Skeletal muscle cell (primary cell): ENCODE measurements around the gene PHYHD1.
A peak's percentile ranks its signal among the peaks of the same experiment; 100 is the strongest.

Source experiments
- DNase-seq: peaks from one replicate; pipeline ENCODE4 v3.0.0-alpha.2; 2010; ENCODE audit warnings: low read depth
- H3K4me3 ChIP-seq: 2 replicates; pipeline ENCODE4 v1.5.1; 2011; ENCODE audit warnings: low read depth, mild to moderate bottlenecking, control low read depth, low read length, moderate library complexity

Gene PHYHD1

GRCh38 chr9:128920381-128921058, at the start of gene PHYHD1:
Gene PHYHD1 (plus strand): TSS chr9:128920982. CDS start chr9:128922324, 1,342 bp downstream.
- H3K4me3 ChIP-seq, result peak within 1 kb of the TSS; percentile 44
- DNase-seq, result peak; percentile 37

- no peak for DNase-seq
- no peak overlapping the region for H3K4me3 ChIP-seq
Measured at GRCh38 chr9:128877852-128878251, 42.9 kb upstream of the PHYHD1 start.

DNA sequence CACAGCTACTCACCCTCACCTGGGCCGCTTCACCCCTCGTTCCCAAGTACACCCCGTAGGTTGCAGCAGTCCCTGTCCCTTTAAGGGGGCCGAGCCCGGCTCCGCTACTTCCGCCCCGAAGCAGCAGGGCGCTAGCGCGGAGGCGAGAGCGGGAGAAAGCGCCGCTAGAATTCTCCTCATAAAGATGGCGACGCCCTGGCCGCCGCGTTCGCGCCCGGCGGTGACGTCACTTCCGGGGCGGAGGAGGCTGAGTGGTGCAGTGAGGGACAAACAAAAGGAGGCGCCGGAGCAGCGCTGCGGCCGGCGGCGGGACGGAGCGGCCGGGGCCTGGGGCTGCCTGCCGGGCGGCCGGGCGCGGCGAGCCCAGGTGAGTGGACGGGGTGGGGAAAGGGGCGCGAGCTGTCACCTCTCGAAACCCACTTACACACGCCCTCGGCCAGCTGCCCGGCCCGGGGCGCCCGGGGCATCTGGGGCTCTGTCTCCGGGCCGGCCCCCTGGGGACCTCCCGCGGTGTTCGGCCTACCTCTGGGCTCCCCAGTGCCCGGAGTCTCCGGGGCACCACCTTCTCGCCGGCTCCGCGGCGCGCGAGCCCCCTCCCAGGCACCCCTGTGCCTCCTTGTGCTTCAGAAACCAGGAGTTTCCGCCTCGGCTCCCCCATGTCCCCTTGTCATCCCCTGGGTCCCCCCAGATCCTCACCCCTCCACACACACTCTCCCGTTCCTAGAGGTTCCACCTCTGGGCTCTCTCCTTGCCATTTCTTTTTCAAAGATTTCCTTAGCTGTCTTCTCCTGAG, 38.7 kb upstream of the PHYHD1 start, which contains the start of the genes KYAT1 and LRRC8A:
Gene KYAT1 (minus strand): TSS at position 67 of the 793 bp plus-strand sequence. CDS start 36,545 bp downstream, outside the sequence.
Gene LRRC8A (plus strand): TSS at position 250 of the 793 bp plus-strand sequence. CDS start 25,032 bp downstream, outside the sequence.
- DNase-seq, result peak; percentile 78
- H3K4me3 ChIP-seq, result peak within 1 kb of the TSS; percentile 90

DNA sequence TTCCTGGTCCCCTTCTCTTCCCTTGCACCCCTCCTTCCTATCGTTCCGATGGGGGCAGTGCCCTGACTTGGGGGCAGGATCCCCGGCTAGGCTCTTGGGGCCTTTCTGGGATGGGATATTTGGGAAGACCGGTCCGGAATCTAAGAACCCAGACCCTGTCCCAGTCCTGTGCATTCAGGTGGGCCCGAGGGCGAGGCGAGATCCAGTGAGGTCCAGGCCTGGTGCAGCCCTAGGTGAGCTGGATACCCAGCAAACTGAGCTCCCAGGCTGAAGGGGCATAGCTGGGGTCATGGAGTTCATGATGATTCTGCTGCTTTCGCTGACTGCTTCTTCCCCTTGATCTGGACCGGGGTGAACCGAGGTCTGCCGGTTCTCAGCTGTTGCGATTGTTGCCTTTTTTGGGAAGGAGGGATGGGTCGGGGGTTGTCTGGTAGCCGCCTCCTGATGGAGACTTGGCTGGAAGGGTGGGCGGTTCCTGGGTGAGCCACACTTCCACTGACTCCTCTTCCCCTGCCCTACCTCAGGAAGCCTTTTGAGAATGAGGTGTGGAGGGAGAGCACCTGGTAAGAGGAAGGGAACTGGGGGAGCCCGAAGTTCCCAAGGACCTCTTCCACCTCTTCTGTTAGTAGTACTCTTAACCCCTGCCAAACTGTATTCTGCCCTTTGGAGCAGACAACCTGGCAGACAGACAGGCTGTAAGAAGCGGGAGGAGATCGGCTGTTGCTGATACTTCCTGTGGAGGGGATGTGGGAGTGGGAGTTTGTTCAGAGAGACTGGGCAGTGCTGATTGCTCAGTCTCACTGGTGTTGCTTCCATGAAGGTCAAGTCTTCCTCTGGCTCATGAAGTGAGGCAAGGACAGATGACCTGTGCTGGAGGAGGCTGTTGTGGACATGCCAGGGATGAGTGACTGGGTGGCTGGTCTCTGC, 37.8 kb upstream of the PHYHD1 start:
- peak overlapping the region; percentile 90 for H3K4me3 ChIP-seq
- DNase-seq, result no peak

DNA sequence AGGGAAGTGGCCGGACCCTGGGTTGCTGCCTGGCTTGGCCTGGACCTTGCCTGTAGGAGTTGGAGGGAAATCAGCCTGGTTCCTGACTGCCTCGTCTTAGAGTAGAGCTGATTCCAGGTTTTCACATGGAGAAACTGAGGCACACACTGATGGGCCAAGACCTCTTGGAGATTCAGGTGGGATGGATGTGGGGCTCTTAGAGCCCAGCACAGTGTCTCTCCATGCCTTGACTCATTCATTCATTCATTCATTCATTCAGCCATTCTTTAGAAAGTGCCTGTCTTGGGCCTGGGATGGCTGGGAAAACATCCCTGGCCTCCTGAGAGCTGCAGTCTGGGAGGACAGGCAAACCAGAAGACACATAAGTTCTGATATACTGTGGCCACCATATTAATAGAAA, 36.6 kb upstream of the PHYHD1 start:
- no peak overlapping the region for H3K4me3 ChIP-seq
- DNase-seq, result no peak

DNA sequence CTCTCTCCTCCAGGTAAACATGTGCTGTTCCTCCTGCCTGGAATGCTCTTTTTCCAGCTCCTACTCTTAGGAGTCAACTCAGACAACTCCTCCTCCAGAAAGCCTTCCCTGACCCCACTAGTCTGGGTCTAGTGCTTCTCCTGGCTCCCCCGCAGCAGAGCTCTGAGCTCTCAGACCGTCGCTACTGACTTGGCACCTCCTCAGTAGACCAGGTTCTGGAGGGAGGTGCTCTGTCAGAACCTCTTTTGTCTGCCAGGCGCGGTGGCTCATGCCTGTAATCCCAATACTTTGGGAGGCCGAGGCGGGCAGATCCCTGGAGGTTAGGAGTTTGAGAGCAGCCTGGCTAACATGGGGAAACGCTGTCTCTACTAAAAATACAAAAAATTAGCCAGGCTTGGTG, 35.4 kb upstream of the PHYHD1 start:
- DNase-seq, result no peak
- no peak overlapping the region for H3K4me3 ChIP-seq

GRCh38 chr9:128885798-128886197, 35.0 kb upstream of the PHYHD1 start:
- DNase-seq, result no peak

DNA sequence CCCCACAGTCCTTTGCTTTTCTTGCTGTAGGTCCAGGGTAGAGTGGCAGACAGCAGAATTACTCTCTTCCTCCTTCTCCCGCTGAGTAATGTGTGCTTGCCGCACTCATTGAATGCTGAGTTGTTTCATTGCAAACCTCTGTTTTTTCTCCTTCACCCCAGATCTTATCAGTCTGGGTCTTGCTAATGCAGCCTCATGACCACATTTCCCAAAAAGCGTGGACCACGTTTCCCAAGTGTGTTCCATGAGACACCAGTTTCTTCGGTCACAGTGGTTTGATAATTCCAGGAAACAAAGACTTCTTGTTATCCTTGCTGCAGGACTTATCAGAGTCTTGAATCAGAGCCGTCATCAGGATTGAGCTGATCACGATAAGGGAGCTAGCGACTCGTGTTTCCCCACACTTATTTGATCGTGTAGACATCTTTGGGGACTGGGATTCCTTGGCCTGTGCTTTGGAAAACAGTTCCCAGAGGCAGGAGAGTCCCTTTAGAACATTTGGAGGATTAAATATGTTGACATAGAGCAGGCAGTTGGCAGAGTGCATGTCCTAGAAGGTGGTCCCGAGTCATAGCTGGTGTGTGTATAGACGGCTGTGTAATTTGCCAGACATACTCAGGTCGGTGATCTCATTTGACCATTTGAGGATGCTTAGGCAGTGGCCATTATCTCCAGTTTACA, 34.4 kb upstream of the PHYHD1 start:
- no peak overlapping the region for H3K4me3 ChIP-seq
- DNase-seq, result no peak

More at GRCh38 chr9:128885798-128886197, 35.0 kb upstream of the PHYHD1 start:
- no peak overlapping the region for H3K4me3 ChIP-seq

DNA sequence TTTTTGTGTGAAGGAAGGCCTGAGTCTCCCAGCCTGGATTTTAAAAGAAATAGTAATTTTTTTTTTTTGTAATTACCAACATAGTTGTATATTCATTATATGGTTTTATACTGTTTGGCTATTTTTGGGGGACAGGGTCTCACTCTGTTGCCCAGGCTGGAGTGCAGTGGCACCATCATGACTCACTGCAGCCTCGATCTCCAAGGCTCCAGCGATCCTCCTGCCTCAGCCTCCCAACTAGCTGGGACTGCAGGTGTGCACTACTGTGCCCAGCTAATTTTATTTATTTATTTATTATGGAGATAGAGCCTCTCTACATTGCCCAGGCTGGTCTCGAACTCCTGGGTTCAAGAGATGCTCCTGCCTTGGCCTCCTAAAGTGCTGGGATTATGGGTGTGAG, 33.7 kb upstream of the PHYHD1 start:
- H3K4me3 ChIP-seq, result no peak overlapping the region
- no peak for DNase-seq

DNA sequence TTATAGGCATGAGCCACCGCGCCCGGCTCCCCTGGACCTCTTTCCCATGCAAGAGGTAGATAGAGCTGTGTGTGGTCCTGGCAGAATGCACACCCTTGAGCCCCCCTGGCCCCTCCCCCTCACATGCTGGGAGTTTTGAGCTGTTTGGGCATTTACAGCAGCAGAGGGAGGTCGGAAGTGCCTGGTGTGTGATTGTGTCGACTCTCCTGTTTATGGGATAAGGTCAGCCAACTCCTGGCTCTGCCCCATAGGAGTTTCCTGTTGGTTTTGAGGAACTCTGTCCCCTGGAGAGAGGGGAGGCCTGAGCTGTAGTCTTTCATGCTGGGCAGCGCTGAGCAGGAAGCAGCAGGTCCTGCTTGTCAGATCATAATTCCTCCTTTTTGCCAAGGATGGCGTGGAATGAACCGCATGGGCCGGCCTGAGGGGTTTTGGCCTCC, 32.9 kb upstream of the PHYHD1 start:
- no peak for DNase-seq
- H3K4me3 ChIP-seq, result no peak overlapping the region

GRCh38 chr9:128891321-128892220, 29.2 kb upstream of the PHYHD1 start:
- H3K4me3 ChIP-seq, result no peak overlapping the region
- DNase-seq, result no peak

DNA sequence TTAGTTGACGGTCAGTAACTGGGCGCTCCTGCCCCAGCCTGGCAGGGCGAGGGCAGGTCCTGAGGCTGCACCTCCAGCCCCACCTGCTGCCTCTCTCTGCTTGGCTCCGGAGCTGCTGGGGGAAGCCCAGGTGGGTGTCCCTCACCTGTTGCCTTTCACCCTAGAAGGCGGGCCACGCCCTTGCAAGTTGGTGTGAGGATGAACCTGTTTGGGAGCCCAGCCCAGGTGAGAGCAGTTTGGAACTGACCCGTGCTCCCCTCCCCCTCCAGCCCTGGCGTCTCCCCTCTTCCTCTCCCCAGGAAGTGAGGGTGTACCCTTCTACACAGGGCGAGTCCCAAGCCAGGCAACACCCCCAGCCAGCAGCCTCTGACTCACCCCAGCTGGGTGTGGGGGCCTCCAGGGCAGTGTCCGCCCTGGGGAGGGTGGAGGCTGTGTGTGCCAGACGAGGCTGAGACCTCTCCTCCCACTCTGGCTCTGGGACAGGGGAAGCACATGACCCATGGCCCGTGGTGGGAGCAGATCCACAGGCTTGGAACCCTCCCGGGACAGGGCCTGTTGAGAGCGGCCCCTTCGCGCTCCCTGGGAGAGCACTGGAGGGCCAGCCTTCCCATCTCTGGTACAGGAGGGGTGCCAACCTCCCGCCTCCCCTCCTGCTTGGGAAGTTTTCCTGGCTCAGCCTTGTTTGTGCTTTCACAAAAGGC, 28.4 kb upstream of the PHYHD1 start:
- no peak overlapping the region for H3K4me3 ChIP-seq
- DNase-seq, result peak; percentile 52

DNA sequence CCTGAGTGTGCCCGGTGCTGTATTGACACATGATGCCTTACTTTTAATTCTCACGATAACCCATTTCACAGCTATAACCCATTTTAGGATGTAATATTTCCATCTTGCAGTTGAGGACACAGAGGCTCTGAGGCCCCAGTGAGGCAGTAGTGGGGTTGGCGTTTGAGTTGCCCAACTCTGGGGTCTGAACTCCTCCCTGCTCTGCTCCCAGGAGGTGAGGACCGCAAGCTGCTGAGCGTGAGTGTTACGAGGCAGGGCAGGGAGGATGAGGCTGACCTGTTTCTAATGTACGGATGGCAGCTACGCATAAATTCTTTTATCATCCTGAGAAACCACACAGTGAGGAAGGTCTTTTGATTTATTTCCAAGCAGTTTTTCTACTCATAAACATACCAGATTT, 27.4 kb upstream of the PHYHD1 start:
- H3K4me3 ChIP-seq, result no peak overlapping the region

GRCh38 chr9:128894764-128895163, 26.0 kb upstream of the PHYHD1 start:
- no peak overlapping the region for H3K4me3 ChIP-seq
- DNase-seq, result no peak

More for the DNA sequence above, 27.4 kb upstream of the PHYHD1 start:
- no peak for DNase-seq

- no peak overlapping the region for H3K4me3 ChIP-seq
- DNase-seq, result no peak
Measured at GRCh38 chr9:128895556-128895955, 25.2 kb upstream of the PHYHD1 start.

GRCh38 chr9:128898382-128898781, 22.4 kb upstream of the PHYHD1 start:
- DNase-seq, result no peak
- H3K4me3 ChIP-seq, result no peak overlapping the region

GRCh38 chr9:128898845-128899565, 21.8 kb upstream of the PHYHD1 start:
- DNase-seq, result no peak
- no peak overlapping the region for H3K4me3 ChIP-seq
